ENCODE measurements around the gene CDK2AP2.

DNA sequence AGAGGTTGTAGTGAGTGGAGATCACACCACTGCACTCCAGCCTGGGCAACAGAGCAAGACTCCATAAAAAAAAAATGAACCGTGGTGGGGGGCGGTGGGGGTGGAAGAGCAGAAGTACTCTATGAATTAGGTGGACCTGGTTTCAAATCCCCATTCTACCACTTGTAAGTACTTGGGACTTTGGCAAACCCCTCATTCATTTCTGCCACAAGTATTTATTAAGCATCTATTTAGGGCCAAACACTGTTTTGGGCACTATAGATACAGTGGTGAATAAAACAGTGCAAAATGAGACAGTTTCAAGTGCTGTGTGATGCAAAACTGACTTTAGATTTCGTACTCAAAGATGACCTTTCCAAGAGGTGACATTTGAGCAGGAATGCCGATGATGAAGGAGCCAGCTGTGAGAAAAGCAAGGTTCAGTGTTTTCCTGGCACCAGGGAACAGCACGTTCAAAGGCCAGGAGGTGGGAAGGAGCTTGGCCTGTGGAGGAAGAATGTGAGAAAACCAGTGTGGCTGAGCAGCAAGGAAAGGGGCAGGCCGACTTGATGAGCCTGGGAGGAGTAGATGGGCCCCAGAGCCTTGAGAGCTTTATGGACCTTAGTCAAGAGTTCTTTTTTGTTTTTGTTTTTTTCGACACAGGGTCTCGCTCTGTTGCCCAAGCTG lies 37.5 kb downstream of the CDK2AP2 start:
- no peak for TF ChIP-seq ZC3H10 (CRISPR knock-in tag; IDR thresholded peaks at IDR 0.05)
- TF ChIP-seq, protein P1, sequence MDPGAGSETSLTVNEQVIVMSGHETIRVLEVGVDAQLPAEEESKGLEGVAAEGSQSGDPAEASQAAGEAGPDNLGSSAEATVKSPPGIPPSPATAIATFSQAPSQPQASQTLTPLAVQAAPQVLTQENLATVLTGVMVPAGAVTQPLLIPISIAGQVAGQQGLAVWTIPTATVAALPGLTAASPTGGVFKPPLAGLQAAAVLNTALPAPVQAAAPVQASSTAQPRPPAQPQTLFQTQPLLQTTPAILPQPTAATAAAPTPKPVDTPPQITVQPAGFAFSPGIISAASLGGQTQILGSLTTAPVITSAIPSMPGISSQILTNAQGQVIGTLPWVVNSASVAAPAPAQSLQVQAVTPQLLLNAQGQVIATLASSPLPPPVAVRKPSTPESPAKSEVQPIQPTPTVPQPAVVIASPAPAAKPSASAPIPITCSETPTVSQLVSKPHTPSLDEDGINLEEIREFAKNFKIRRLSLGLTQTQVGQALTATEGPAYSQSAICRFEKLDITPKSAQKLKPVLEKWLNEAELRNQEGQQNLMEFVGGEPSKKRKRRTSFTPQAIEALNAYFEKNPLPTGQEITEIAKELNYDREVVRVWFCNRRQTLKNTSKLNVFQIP (CRISPR knock-in tag; IDR thresholded peaks at IDR 0.05; ENCODE audit: borderline replicate concordance, low read depth) = no peak
- no peak for TF ChIP-seq ISL1 (CRISPR knock-in tag; IDR thresholded peaks at IDR 0.05)
- no peak for TF ChIP-seq TCF4 (CRISPR knock-in tag; IDR thresholded peaks at IDR 0.05; ENCODE audit: borderline replicate concordance)

All from SK-N-SH treated with all-trans-retinoic acid at 6 μM for 48 hours (cell line).